MV-4-11 (cell line): ENCODE results near the gene IL19.
"Not testable (repeated sequence)": the region's sequence is repeated elsewhere in the genome, so short reads cannot be mapped to it uniquely, and the experiment has no call there.

Experiments
- DNase-seq: peaks from one replicate; lab custom pipeline; 2025; lab: John Stamatoyannopoulos, UW

IL19 gene

DNA sequence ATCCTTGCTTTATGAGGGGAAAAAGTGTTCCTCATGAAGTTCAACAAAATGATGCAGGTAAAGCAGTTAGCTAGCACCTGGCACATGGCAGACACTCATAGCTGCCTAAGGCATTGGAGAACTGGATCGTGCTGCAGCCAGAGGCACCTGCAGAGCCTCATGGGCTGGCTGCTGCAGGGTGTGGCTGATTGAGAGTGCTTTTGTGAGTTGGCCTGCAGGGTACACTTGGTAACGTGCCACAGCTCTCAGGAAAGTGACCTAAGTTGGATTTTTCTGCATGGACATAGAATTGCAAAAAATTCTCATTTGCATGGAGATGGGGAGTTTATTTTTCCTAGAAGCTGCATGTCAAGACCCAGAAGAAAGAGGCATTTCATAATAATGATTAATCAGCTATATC, 63.2 kb downstream of the IL19 start:
- DNase-seq = no peak

DNA sequence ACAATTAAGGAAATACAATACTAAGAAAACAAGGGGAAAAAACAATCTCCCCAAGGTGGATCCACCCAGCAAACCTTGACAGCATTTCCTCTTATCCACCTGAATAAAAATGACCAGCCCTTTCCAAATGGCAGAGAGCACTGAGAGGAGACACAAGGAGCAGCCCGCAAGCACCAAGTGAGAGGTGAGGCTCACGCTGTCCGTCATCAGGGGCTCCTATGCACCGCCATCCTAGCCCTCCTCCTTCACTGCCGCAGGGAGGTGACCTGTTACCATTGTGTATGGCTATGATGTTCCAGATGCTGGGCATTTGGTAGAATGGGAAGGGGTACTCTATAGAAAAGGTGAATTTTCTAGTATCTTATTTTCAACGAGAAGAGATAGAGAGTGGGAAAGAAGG, 63.6 kb downstream of the IL19 start:
- no peak for DNase-seq

DNA sequence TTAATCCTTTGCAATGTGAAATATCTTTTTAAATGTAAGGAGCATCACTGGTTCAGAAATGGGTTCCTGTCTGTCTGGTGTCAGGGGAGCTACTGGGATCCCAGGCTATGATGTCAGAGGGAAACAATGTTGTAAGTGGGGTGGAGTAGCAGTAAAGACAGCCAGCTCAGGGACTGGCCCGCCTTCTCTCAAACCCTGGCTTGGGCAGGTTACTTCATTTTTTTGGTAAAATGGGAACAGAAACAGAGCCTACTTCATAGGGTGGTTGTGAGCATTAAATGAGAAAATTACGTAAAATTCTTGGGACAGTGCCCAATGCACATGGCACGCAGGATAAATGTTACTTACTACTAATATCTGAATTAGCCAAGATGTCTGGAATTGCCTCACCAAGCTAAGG, 64.1 kb downstream of the IL19 start:
- DNase-seq = peak; percentile 97

DNA sequence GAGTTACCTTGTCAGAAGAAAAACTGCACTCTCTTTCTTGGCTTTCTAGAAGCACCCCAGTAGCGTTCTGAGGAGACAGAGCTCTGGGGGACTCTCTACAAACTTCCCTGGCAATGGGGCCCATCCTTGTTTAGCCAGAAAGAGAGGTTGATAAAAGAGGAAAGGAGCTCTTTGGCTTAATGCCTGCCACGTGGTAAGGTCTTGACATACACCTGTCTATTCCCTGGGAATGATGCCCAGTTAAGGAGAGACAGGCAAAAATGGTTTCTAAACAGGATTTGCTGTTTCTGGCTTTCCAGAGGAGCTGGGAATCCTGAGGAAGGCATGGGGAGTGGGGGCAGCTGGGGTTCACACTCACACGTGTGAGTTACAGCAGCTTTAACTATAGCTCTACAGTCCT, 64.6 kb downstream of the IL19 start:
- no peak for DNase-seq

DNA sequence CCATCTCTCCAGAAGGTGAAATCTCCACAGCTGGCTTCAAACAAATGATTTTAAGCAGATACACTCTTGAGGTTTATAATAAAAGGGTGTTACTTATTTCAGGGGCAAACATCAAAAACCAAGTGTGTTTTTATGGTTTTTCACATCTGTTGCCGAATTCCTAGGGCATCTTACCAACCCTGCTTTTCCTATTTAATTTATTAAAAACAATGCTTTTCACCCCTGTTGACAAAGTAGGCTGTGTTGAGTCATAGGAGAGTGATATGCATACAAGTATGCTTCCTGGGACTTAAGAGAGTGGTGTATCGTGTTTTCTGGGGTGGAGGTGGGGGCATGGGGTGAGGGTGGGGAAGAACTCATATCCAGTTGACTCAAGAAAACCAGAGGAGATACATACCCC, 65.5 kb downstream of the IL19 start:
- no peak for DNase-seq

DNA sequence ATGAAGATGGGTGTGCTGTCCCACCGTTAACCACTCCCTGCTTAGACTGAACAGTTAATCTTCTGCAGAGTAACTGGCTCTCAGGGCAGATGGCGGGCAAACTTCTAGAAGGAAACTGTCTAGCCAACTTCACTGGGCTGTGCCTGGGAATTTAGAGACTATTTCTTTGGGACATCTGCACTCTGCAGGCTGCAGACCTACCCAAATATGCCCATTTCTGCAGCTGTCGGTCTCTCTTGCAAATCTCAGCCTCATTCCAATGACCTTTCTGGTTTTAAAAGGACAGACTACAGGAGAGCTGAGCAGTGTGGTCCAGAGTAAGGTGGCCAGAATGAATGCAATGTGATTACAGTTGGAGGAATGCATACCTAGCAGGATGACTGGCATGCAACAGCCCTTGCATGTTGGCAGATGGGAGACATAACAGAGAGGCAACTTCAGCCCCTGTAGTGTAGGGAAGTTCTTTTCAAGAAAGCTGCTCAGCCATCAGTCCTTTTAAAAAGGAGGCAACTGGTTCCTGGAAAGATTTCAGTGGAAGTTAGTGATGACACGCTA, 68.5 kb downstream of the IL19 start:
- DNase-seq = no peak

DNA sequence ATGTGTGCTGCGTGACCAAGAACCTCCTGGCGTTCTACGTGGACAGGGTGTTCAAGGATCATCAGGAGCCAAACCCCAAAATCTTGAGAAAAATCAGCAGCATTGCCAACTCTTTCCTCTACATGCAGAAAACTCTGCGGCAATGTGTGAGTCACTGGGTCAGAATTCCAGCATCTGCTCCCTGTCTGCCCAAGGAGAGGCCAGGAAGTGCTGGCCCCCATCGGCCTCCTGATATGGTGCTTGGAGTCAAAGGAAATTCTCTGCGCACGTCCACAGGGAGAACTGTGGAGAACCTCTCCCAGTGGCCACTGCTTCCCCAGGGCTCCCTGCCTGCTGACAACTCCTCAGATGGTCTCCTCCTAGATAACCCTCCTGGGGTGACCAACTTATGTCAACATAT, 69.3 kb downstream of the IL19 start:
- DNase-seq = no peak

DNA sequence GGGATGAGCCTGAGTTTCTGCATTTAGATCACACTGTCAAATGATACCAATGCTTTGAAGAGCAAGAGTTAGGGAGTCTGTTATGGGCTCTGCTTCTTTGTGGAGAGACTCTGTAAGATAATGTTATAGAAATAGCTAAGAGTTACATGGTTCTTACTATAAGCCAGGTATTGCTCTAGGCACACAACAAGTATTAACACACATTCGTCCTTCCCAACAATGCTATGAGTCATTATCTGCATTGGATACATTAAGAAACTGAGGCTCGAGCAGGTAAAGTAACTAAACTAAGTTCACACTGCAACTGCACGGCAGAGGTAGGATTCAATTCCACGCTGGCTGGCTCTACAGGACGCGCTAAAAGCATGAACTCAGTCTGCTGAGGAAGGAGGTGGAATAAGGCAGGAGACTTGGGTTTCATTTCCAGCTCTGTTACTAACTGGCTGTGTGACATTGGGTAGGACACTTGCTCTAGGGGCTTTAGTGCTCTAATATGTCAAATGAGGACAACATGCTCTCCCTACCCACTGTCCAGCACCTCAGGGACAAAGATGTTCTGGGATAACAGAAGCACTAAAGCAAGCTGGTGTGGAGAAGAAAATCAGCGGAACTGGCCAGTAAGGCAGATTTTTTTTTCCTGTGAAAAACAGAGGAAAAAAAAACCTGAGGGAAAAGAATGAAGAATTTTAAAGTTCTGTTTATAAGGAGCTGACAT, 71.2 kb downstream of the IL19 start:
- DNase-seq = no peak

DNA sequence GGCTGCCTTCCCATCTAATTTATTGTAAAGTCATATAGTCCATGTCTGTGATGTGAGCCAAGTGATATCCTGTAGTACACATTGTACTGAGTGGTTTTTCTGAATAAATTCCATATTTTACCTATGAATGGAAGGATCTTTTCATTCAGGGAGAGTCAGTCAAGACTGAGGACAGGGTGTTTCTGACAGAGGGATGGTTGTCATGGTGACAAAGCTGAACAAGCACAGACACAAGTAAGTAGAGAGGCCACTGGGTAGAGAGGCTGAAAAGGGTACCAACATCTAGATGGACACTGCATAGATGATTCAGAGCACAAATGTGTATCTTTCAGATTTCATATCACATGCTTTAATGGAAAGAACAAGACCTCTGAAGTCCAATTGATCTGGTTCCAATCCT, 72.3 kb downstream of the IL19 start:
- DNase-seq = no peak

DNA sequence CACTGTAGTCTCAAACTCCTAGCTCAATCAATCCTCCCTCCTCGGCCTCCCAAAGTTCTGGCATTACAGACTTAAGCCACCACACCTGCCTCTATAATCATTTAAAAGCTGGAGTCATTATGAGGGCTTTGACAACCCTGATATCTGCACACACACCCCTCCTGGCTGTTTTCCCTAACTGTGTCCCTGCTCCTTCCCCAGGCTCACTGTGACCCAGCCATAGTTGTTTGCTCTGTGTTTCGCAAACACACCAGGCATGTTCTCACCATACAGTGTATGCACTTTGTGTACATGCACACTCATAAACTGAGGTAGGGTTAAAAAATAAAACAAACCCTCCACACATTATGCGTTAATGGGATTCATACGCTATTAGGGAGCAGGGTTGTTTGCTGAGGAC, 73.1 kb downstream of the IL19 start:
- no peak for DNase-seq

DNA sequence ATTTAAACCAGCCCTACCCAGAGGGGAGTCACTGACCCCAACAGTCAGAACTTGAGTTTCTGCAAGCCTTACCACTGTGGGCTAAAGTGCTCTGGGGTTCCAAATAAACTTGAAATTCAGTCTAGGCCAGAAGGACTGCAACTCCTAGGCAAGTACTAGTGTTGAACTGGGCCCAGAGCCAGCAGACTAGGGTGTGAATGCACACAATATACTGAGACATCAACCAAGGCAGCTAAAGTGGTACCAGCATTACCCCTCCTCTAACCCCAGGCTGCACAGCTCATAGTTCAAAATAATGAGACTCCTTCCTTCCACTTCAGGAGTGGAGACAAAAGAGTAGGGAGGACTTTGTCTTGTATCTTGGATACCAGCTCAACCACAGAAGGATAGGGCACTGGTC, 75.9 kb downstream of the IL19 start:
- DNase-seq = no peak

DNA sequence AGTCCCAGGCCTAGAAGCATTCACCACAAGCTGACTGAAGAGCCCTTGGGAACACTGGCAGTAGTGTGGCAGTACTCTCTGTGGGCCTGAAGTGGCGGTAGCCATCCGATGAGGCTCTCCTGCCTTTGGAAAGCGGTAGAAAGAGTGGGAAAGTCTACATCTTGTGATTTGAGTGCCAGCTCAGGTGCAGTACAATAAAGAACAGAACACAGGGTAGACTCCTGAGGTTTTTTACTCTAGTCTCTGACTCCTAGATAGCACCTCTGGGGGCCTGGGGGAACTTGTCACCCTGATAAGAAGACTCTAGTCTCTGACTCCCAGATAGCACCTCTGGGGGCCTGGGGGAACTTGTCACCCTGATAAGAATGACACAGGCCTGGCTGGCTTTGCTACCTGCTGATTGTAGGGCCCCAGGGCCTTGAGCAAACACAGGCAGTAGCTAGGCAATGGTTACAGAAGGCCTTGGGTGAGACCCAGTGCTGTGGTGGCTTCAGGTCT, 76.8 kb downstream of the IL19 start:
- no peak for DNase-seq

DNA sequence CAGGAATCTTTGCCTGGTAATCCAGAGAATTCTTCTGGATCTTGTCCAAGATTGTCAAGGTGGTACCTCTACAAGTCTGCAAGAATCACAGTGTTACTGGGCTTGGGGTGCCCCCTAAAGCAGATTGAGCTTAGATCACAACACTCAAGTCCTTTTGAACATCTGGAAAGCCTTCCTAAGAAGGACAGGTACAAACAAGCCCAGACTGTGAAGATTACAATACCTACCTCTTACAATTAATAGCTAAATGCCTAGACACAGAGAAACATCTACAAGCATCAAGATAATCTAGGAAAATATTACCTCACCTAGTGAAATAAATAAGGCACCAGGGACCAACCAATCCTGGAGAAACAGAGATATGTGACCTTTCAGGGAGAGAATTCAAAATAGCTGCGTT, 77.4 kb downstream of the IL19 start:
- DNase-seq = no peak

DNA sequence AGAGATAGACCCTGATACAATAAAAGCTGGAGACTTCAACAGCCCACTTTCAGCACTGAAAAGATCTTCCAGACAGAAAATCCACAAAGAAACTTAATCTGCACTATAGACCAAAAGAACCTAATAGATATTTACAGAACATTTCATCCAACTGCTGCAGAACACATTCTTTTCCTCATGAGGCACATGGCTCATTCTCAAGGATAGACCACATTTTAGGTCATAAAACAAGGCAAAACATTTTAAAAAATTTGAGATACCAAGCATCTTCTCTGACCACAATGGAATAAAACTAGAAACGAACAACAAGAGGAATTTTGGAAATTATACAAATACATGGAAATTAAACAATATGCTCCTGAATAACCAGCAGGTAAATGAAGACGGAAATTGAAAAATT, 79.8 kb downstream of the IL19 start:
- no peak for DNase-seq

DNA sequence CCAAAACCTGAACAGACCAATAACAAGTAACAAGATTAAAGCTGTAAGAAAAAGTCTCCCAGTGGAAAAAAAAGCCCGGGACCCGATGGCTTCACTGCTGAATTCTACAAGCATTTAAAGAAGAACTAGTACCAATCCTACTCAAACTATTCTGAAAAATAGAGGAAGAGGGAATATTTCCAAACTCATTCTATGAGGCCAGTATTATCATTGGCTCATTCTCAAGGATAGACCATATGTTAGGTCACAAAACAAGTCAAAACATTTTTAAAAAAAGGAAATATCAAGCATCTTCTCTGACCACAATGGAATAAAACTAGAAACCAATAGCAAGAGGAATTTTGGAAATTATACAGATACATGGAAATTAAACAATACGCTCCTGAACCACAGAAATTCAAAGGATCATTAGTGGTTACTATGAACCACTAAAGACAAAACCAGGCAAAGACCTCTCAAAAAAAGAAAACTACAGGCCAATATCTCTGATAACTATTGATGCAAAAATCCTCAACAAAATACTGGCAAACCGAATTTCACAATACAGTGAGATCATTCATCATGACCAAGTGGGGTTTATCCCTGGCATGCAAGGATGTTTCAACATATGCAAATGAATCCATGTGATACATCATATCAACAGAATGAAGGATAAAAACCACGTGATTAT, 80.9 kb downstream of the IL19 start:
- peak; percentile 80 for DNase-seq

DNA sequence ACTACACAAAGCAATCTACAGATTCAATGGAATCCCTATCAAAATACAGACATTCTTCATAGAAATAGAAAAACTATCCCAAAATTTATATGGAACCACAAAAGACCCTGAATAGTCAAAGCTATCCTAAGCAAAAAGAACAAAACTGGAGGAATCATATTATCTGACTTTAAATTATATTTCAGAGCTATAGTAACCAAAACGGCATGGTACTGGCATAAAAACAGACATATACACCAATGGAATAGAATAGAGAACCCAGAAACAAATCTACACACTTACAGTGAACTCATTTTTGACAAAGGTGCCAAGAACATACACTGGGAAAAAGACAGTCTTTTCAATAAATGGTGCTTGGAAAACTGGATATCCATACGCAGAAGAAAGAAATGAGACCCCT, 82.1 kb downstream of the IL19 start:
- DNase-seq = not testable (repeated sequence)

DNA sequence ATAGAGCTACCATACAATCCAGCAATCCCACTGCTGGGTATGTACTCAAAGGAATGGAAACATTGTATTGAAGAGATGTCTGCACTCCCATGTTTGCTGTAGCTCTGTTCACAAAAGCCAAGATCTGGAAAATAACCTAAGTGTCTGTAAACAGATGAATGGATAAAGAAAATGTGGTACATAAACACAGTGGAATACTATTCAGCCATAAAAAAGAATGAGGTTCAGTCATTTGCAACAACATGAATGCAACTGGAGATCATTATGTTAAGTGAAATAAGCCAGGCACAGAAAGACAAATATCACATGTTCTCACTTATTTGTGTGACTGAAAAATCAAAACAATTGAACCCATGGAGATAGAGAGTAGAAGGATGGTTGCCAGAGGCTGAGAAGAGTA, 83.1 kb downstream of the IL19 start:
- DNase-seq = not testable (repeated sequence)

DNA sequence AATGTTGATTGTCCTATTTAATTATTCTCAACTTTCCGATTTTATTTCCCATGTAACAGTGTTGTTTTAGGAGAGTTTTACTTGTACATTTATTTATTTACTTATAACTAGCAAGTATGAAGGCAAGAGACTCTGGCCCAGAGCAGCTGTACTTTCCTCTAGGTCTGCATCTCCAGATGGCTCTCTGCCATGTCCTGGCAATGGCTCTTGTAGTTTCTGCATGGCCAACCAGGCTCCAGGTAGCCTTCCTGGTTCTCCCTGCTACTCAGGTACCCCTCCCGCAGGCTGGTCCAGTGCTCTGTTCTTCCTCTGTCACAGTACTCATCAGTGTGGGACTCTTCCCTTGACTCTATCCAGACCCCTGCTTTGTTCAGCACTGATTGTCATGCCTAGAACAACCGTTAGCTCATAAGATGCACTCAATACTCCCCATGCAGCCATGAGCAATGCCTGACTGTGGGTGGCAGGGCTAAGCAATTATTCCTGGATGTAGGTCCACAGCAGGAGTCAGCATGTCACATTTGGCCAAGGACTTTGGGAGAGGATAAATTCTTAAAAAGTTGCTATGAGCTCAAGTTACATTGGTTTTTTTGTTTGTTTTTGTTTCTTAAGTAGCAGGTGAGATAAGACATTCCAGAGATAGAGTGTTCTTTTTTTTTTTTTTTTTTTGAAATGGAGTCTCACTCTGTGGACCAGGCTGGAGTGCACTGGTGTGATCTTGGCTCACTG, 84.0 kb downstream of the IL19 start:
- DNase-seq = no peak

DNA sequence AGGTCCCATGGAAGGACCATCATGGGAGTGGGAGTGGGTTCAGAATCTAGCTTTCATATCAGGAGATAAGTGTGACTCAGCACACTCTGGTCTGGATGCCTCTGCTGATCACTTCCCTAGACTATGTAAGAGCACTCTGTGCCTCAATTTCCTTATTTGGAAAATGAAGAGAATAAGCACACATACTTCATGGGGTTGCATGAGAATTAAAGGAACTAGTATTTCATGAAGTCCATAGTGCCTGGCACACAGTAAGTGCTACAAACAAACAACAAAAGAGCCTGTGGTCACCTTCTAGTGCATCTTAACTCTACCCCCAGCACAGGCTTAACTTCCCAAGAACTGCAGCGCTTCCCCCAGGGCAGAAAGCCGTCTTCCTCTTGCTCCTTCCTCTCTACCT, 85.3 kb downstream of the IL19 start:
- DNase-seq = no peak

DNA sequence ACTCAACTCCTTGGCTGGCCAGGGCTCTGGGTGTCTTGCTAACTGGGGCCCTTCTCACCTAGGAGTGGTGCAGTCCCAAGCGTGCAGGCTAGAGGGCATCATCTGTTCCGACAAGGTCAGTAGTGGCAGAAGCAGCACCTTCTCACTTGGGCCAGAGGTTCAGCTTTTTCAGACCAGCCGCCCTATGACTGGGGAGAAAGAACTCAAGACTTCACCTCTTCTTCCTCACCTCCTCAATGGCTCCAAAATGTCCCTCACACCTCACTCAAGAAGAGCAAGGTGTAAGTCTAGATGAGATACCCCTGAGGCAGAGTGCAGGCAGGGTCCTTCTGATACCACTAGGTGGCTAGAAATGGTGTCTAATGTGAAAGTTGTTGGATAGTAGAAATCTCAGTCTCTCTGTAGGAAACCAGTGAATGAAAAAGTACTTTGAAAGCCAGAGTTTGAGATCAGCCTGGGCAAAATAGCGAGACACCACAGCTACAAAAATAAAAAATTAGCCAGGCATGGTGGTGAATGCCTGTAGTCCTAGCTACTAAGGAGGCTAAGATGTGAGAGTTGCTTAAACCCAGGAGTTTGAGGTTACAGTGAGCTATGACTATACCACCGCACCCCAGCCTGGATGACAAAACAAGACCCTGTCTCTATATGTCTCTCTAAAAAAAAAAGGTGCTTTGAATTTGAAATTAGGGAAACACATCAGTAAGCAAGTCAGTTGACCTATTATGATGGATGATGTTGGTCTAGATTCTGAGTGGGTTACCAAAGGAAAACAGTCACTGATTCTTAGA, 86.3 kb downstream of the IL19 start:
- no peak for DNase-seq

DNA sequence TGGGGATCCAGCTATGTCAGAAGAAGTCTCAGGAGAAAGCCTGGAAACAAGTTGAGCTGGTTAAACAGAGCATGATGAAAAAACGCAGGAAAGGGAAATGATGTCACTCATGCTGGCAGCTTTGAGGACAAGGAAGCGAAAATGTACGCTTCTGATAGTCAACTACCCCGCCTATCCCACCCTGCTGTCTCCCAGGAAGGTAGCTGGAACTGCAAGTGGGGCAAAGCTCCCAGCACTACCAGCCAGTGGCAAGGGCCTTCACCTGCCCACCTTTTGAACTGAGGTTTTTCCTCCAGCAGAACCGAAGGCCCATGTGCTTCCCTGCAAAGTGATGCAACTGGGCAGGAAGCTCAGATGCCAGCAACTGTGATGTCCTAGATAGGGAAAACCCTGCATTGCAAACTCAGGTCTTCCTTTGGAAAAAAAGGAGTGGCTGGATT, 88.5 kb downstream of the IL19 start:
- DNase-seq = peak; percentile 71

DNA sequence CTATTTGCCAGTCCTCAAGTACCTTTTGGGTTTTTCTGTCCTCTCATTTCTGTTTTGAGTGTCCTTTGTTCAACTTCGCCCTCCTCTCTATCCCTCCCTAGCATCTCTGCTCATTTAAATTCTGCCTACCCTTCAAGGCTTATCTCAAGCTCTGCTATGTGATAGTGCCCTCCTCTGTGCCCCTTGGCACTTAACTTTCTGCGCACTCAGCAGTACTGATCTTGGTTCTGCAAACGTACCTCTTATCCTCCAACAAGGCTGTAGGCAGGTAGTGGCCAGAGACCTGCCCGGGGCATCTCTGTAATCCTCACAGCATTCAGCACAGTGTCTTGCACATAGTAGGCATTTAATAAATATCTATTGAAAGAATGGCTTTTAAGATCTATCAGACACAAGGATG, 89.6 kb downstream of the IL19 start:
- no peak for DNase-seq
